GM18951 (cell line): ENCODE measurements around the gene CDKL2.
"Not testable (repeated sequence)": the region's sequence is repeated elsewhere in the genome, so short reads cannot be mapped to it uniquely, and the experiment has no call there.

Experiments used
- POLR2A ChIP-seq: IDR thresholded peaks from 4 replicates; pipeline ENCODE4 v1.6.1; 2011; ENCODE audit warnings: mild to moderate bottlenecking; ENCODE audit not compliant: insufficient read length, insufficient read depth; ENCODE audit errors: extremely low read depth
- in situ Hi-C: fragments of 300-500 bp; cut with MboI; formaldehyde crosslinking; loops from one replicate; pipeline ENCODE4 v1.12.0; 2022; ENCODE audit warnings: low sequenced_read_pairs, mixed read lengths, inconsistent platforms; ENCODE audit not compliant: unreplicated experiment

Gene CDKL2

DNA sequence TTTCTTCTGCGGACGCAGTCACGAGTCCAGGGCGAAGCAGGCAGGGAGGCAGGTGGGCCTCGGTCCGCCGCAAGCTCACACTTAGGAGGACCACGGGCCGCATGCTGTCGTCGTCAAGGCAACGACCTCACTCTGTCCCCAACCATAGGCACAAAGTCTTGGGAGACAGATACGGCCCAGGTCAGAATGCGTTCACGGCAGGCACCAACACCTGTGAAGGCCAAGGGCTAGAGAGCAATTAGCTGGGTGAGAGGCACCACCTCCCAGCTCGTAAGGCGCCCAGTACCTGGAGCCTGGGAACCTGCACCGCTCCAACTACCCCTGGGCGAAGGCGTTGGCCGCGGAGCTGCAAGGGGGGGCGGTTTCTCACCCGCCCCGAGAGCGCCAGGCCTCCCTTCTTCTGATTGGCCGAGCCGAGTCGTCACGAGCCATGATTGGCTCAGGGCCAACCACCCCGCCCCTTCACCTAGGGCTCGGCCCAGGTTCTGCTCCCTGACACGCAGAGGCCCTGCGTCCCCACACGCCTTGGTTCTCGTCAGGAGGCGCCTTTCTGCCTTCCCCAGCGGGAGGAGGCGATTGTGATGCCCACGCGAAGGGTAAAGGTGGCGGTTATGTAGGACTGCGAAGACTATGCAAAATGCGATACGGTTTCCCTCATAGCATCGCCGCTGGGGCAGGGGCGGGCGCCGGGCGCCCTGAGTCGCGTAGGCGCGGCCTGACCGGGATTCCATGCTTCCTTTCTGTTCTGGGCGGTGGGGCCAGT lies at the start of gene CDKL2:
TSS of gene CDKL2 (minus strand) at position 355 of the 763 bp plus-strand sequence. CDS start 4,540 bp downstream, outside the sequence.
- in situ Hi-C loops = no loop called here
- TF ChIP-seq POLR2A = peak; percentile 39

DNA sequence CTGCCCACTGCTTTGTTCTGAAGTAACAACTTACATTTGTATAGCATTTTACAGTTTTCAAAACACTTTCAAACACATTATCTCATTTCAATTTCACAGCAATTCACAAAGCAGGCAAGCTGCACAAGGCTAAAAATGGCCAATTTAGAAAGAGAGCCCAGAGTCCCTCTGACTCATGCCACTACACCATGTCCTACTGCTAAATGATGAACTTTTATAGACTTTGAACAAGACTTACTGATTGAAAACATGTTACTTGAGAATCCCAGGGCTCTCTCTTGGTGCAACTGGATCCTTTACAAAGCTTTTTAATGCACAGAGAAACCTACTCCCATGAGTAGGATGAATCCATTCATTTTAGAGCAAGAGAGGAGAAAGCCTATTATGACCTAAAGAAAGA lies 48.6 kb upstream of the CDKL2 start:
- TF ChIP-seq POLR2A = no peak
- in situ Hi-C loops = no loop called here

DNA sequence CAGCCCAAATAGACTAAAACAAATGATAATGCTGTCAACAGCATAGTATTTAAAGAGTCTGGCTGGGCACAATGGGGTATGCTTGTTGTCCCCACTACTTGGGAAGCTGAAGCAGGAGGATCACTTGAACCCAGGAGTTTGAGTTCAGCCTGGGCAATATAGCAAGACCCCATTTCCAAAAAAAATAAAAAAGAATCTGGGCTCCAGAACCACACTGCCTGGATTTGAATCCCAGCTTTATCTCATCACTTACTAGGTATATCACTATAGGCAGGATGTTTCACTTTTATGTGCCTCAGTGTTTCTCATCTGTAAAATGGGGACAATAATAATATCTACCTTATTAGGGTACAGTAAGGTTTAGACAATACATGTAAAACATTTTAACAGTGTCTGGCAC lies 48.1 kb upstream of the CDKL2 start:
- in situ Hi-C loops = no loop called here
- TF ChIP-seq POLR2A = no peak

DNA sequence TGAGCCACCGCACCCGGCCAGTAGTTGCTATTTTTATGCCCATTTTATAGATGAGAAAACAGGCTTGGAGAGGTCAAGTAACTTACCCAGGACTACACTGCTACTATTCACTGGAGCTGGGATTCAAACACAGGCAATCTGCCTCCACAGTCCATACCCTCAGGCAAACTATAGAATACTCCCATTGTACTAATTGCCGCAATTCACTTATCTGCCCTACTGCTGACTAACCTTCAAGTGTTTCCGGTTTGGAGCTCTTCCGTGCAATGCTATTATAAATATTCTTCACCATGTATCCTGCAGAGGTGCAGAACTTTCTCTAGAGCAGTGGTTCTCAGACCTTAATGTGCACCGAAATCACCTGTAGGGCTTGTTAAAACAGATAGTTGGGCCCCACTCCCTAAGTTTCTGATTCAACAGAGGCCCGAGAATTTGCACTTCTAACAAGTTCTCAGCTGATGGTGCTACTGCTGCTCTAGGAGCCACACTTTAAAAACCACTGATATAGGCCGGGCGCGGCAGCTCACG lies 44.7 kb upstream of the CDKL2 start:
- no peak for TF ChIP-seq POLR2A
- in situ Hi-C loops = no loop called here

DNA sequence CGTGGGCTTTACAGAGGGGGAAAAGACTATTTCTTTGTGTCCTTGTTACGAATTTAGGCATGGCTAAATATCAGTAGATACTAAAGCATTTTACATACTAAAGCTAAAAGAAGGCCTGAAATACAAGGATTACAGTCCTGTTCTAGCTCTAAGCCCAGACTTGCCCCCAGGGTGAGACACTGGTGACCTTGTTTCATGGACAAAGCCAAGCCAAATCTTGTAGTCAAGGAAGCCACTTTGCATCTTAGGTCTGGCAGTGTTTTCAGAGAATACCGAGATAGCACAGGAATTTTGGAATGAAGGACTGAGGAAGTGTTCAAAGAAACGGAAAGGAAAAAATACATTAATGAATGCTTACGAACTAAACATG lies 43.6 kb upstream of the CDKL2 start:
- TF ChIP-seq POLR2A = no peak
- in situ Hi-C loops = no loop called here

DNA sequence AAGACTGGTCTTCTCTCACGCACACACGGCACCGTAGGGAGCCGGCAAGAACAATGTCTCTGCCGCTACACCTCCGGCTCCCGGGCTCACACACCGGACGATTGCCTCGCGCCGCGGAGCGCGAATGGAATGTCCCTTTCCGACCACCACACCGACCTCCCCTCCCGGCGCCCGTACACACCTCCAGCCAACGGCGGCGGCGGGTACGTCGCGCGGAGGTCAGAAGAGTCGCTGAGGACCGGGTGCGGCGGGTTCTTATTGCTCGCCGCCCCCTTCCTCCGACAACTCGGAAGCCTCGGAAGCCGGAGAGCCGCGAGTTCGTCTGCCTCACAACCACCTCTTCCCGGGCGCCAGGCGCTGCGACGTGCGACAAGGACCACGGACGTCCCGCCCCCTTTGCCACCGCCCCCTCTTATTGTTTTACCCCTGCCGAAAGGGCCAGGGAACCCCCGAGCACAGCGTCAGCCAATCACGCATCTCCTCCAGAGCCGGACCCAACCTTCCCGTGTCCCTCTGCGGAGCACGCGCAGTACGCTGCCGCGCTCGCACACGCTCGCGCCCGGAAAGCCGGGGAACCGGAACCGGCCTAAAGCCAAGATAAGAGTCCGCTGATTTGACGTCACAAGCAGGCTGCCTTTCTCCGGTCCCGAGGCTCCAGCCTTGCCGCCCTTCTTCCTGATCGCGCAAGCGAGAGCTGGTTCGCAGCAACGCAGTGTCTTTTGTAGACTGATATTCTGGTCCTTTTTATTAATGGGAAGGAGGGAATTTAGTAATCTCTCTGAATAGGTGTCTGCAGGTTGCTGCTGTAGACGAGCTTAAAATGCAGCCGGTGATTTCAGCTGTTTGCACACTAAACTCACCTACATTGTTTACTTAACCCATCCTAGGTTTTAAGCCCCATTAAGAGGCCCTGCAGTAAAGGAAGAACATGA lies 43.0 kb upstream of the CDKL2 start, which contains the start of gene G3BP2:
TSS of gene G3BP2 (minus strand) at position 385 of the 932 bp plus-strand sequence. CDS start 11,386 bp downstream, outside the sequence.
- in situ Hi-C loops = no loop called here
- peak; percentile 95 for TF ChIP-seq POLR2A

DNA sequence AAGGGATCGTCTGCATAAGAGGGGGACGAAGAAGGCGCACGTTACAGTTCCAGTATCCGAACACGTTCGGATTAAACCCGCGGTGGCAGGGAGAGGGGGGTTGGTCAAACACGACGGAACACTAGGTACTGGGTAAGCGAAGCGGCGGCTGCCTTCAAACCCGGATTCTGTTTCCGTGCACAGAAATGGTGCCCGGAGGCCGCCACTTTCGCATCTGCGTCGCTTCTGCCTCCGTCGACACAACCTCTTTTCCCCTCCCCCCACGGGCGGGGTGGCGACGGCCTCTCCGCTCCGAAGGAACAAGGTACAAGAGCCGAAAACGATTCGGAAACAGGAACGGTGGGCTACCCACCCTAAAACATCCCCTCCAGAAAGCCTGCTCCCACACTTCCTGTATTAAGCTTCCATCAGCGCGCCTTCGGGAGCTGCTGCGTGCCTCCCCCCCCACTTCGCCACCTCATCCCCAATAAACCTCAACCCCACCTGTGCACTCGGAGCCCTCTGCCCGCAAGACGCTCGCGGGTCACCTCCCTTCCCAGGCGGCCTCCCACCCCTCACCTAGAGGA lies 42.2 kb upstream of the CDKL2 start:
- in situ Hi-C loops = no loop called here
- TF ChIP-seq POLR2A = no peak

DNA sequence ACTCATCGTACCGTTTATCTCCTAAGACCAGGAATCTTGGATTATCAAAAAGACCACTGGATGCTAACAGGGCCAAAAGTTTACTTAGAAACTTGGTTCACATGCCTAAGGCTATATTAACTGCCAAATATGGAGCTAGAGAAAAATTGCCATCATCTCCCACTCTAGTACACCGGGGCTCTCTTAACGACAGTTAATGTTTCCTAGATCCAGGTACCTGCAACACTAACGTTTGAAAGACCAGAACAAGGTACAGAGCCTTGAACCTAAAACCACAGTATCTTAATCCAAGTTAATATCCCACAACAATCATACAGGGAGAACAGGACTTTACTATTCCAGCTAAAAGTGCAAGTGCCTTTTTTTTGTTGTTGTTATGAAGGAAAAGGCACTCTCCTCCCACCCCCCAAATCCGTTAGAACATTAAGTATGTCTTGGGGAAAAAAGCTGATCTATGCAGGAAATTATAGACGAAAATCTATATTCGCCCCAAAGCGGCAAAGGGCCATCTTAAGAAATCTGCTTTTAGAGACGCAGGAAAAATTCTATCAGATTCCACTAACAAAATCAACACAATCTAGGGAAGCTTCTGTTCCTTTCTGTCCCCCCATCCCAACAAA lies 41.6 kb upstream of the CDKL2 start:
- in situ Hi-C loops = no loop called here
- no peak for TF ChIP-seq POLR2A

DNA sequence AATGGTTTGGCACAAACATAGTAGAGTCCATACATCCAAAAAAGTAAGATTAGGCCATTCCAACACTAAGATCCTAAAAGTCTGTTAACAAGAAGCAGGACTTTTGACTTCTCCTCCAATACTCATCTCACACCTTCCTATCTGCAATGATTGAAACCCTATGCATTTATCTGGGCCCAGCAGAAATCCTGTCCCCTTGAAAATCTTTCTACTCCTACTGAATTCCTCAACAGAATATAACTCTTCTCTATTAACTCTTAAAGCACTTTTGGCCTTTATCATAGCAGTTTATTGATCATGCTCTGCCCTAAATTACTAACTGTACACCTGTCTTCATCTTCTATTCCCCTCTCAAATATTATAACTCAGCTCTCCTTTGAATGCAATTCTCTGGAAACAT lies 38.3 kb upstream of the CDKL2 start:
- in situ Hi-C loops = no loop called here
- no peak for TF ChIP-seq POLR2A

DNA sequence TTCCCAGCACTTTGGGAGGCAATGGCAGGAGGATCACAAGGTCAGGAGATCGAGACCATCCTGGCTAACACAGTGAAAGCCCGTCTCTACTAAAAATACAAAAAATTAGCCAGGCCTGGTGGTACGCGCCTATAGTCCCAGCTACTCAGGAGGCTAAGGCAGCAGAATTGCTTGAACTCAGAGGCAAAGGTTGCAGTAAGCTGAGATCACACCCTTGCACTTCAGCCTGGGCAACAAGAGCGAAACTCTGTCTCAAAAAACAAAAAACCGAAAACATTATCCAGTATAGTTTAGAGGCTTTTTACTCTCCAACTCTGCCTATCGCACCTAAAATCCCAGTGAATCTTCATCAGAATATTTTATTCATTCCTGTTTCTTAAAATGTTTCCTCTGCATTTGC lies 37.3 kb upstream of the CDKL2 start:
- in situ Hi-C loops = not testable (repeated sequence)

DNA sequence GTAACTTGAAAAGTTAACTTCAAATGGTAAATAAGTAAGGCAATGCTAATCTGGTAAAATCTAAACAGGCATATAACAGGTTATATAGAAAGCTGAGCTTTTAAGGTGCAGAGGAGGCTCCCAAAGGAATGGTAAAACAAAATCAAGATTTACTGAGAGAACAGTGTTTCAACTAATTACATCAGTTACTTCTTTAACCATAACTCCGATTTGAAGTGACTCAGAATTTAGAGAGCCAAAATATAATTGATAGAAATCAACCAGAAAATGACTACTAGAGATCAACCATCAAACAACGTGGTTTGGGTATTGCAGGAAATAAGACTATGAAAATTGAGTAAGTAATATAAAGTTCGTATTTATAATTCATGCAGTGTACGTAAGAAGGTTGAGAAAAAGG lies 36.0 kb upstream of the CDKL2 start:
- TF ChIP-seq POLR2A = no peak
- in situ Hi-C loops = no loop called here

DNA sequence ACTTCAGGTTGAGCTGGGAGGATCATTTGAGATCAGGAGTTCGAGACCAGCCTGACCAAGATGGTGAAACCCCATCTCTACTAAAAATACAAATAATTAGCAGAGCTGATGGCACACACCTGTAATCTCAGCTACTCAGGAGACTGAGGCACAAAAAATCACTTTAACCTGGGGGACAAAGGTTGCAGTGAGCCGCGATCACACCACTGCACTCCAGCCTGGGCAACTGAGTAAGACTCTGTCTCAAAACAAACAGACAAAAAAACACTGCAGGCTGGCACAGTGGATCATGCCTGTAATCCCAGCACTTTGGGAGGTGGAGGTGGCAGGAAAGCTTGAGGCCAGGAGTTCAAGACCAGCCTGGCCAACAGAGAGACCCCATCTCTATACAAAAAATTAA lies 34.3 kb upstream of the CDKL2 start:
- in situ Hi-C loops = not testable (repeated sequence)

DNA sequence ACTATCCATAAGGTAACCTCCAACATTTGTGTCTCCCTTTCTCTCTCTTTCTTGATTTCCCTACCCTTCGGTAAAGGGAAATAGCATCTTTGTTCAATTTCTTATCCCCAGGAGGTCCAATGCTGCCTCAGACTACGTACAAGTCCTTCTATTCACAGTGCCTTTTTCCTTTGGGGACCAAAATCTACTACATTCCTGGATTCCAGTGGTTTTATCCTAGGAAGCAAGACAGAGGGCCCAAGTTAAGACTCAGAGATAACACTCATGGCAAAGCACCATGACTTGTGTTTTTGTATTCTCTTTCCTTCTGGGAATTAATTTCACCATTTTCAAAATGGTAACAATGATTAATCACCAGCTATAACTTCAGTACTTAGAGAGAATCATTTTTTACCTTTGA lies 32.3 kb upstream of the CDKL2 start:
- no peak for TF ChIP-seq POLR2A
- in situ Hi-C loops = no loop called here
